GM19467 (cell line): ENCODE measurements around the gene ABHD4.
"Not testable (repeated sequence)": the region's sequence is repeated elsewhere in the genome, so short reads cannot be mapped to it uniquely, and the experiment has no call there.

Experiments
- ATAC-seq: cut with Tn5 transposase; IDR thresholded peaks from one replicate; pipeline ENCODE4 v1.9.1; 2021; ENCODE audit warnings: mild to moderate bottlenecking, moderate library complexity; ENCODE audit not compliant: unreplicated experiment

ABHD4 gene

GRCh38 chr14:22626590-22626989 lies 28.5 kb downstream of the ABHD4 start:
- ATAC-seq, result no peak

DNA sequence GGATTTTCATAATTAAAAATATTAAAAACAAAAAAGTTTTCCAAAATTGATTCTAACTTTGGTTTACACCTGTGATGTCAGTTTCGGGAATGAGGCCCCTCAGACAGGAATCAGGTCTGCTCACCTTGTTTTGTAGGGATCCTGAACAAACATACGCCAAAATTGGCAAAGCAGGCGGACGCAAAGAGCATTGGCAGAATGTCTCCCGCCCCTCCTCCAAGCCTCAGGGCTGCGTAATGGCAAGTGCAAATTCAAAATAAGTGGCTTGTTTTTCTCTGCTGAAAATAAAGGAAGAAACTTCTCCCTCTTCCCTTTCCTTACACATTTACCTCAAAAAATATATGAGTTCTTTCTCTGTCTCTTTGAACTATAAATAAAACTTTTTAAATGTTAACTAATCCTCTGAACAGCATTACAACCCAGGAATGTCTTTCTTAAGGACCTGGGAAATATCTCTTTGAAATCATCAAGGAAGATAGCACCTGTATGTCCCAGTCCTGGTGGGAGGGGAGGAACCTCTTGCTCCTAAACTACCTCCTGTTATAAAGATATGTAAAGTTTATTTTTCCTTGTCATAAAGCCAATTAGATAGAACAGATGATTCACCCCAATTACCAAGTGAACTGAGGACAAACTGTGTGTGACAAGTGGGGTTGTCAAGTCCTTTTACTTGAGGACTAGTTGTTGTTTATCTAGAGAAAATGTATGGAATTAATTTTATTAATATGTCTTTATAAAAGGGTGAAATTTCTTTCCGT lies 29.6 kb downstream of the ABHD4 start:
- no peak for ATAC-seq

- no peak for ATAC-seq
Measured at GRCh38 chr14:22629361-22629760, 31.3 kb downstream of the ABHD4 start.

DNA sequence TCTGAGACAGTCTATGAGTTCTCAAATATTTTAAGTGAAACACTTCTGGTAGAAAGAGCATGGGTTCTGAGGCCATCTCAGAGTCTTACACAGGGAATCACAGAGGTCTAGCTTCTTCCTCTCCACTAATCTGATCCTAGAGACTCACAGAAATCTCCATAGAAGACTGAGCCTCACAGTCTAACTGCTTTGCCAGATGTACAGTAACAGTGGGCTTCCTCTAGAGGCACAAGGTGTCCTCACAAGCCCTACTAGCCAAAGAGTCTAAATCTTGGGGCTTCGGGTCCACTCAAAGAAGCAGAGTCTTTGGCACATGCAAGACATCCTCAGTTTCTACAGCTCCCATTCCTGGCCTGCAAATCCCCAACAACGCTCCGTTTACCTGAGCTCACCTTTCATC lies 32.0 kb downstream of the ABHD4 start:
- ATAC-seq, result no peak

GRCh38 chr14:22630486-22630885 lies 32.4 kb downstream of the ABHD4 start:
- no peak for ATAC-seq

DNA sequence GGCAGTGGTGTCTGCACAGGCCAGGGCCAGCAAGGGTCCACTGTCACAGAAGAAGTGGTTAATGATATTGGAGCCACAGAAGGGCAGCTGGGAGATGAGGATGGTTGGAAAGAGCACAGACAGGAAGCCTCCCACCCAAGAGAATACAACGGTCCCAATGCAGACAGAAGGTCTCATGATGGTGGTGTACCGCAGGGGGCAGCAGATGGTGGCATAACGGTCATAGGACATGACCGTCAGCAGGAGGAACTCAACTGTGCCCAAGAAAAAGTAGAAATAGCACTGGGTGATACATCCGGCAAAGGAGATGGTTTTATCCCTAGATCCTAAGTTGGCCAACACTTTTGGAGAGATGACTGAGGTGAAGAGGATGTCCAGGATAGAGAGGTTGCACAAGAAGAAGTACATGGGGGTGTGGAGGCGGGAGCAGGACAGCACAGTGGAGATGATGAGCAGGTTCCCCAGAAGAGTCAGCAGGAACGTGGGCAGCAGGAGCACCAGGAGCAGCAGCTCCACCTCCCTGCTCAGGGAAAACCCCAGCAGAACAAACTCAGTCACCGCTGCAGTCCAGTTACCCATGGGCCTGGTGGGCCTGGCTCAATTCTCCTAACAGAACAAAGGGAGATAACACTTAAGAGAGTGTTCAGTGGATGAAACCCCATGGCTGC lies 36.3 kb downstream of the ABHD4 start:
- no peak for ATAC-seq

DNA sequence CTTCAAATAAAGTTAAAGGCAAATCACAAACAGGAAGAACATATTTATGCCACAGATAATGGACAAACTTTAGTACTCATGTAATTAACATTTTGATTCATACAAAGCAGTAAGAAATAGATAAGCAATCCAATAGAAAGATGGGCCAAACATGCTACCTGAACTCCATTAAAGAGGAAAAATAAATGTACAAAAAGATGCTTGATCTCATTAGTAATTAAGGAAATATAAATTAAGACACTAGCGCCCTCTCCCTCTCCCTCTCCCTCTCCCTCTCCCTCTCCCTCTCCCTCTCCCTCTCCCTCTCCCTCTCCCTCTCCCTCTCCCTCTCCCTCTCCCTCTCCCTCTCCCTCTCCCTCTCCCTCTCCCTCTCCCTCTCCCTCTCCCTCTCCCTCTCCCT lies 37.9 kb downstream of the ABHD4 start:
- ATAC-seq, result not testable (repeated sequence)

GRCh38 chr14:22640192-22640591 lies 42.1 kb downstream of the ABHD4 start:
- ATAC-seq, result no peak

GRCh38 chr14:22641846-22642245 lies 43.7 kb downstream of the ABHD4 start:
- no peak for ATAC-seq

GRCh38 chr14:22644305-22644635 lies 46.2 kb downstream of the ABHD4 start, which contains the start of gene OR6J1:
TSS of gene OR6J1 (minus strand) at chr14:22644352. CDS start at chr14:22634811, 9,541 bp downstream.
- ATAC-seq, result no peak

DNA sequence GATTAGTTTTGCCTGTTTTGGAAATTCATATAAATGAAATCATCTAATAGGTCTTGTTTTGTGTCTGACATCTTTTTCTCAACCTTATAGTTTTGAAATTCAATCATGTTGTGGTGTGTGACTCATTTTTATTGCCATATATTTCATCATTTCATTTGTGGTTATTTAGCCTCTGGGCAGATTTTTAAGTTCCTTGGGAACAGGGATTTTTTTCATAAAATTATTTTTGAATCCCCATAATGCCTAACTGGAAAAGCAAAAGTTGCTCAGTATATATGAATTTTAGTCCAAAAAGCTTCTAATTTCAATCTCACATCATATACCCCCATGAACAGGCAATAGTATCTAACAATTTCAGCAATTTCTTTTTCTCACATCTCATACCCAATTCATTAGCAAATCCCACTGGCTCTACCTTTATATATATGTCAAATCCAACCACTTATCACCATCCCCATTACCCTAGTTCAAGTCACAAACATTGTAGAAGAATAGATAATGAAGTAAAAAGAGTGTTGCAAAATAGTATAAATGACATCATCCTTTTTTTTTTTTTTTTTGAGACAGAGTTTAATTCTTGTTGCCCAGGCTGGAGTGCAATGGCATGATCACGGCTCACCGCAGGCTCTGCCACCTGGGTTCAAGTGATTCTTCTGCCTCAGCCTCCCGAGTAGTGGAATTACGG lies 48.6 kb downstream of the ABHD4 start:
- no peak for ATAC-seq

- ATAC-seq, result no peak
Measured at GRCh38 chr14:22648506-22648905, 50.4 kb downstream of the ABHD4 start.

DNA sequence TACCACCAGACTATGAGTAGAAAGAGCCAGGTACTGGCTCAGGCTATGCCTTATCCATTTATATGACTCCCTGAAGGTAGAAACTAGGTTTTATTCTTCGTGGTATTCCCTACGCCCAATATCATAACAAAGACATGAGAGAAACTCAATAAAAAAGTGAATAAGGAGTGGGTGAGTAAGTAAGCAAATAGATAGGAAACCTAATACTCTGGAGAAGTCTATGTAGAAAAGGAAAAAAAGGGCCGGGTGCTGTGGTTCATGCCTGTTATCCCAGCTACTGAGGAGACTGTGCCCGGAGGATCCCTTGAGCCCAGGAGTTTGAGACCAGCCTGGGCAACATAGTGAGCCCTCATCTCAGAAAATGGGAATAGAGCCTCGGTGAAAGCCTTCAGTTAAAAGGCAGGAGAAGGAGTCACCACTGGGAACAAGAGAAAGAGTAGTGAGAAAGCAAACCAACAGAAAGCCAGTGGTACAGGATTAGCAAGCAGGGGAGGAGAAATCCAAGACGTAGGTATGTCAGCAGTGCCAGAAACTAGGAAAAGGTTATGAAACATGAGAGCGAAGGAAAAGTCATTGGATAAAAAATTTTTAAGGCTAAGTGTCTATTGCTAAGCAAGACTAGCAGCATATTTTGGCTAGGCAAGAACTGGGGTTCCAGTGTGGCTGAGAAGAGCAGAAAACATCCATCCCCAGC lies 52.1 kb downstream of the ABHD4 start:
- no peak for ATAC-seq

DNA sequence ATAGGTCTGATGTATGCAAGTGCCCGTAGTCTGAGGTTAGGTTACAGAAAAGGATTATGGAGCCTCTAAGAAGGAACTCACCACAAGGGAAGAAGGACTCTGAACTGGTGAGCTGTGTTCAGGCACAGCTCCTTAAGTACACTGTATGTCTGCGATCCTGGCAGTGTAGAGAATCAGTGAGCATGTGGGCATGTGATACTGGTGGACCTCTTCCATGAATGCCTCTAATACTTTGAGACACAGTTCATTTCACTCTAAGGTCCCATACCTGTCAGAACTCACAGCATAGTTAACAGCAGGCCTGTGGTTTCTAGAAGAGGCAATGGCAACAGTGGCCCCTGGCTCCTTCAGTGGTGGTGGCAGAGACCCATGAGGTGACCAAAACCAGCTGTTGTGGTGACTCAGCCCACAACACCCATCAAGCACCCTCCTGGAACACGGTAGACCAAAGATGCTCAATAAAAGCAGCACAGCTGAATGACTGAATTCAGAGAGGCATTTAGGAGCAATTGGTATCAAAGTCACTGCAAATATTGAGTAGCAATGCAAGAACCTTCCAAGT lies 52.9 kb downstream of the ABHD4 start:
- no peak for ATAC-seq

DNA sequence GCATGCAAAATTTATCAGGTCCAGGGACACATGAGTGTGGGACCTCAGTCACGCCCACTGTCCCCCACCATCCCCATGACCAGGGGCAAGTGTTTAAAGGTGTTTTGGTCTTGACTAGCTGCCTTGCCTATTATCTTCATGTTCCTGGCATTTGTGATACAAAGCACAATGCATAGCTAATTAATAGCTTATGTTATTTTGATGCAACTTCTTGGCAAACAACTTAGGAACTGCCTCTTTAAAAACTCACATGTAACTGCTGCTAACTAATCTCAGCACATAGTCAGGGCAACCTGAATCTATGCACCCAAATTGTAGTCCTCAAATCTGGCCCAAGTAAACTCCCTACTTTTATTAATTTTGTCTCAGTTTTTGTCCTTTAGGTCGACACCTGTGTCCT lies 53.5 kb downstream of the ABHD4 start:
- ATAC-seq, result no peak

GRCh38 chr14:22653012-22653621 lies 55.0 kb downstream of the ABHD4 start:
- ATAC-seq, result no peak

- no peak for ATAC-seq
Measured at GRCh38 chr14:22656226-22656625, 58.1 kb downstream of the ABHD4 start.

DNA sequence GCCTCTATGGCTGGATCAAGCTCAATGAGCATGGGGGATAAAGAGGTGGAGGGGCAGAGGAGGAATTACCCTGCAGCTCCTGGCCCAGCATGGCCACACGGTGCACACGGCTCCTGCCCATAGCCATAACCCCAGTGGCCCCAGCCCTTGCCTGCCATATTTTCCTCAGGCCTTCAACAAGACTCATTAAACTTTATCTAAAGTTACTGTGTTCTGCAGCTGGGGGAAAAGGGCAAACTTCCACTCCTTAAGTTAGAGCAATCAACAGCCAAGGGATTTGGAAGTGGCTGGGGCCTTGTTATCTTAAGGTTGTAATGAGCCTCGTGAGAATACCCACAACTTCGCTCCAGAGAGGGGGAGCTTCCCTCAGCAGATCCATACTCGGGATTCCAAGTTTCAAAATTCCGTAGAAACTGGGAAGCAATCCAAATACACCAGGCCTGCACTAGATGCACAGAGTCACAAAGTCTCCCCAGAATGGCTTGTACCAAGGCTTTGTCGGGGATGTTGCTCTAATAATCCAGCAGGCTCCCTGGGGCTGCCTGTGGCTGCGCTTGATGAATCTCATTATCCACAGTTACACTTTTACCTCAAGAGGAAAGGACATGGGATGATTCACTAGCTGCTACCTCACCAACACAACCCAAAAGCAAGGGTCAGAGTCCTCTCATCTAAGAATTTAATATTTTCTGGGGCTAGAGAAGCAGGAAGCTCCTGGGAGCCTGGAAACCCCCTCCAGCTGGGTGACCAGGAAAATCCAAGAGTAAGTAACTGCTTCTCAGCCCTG lies 59.0 kb downstream of the ABHD4 start:
- ATAC-seq, result no peak

DNA sequence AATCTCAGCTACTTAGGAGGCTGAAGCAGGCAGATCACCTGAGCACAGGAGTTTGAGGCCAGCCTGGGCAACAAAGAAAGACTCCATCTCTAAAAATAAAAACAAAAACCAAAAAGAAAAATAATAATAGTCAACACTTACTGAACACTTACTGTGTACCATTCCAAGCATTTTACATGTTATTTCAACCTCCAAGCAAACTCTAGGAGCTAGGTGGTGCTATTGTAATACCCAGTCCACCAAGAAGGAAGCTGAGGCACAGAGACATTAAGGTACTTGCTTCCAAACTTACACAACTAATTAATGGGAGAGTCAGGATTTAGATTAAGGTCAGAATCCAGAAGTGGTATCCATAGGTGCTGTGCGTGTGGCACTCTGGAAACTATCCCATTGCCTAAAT lies 59.8 kb downstream of the ABHD4 start:
- no peak for ATAC-seq

DNA sequence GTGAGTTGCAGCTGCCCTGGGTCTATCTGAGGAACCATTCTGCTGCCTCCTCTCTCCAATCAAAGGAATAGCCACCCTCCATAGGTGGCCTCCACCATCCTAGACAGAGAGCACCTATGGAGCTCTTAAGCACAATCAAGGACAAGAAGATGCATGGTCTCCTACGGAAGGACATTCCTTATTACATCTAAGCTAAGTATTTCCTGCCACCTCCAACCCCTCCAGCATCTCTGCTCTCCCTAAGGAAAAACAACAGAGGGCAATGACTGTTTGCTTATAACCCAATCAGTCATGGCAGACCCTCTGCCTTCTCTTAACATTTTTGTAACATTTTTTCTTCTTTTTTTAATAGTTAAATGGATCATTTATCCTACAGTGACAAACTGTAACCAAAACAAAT lies 60.8 kb downstream of the ABHD4 start:
- no peak for ATAC-seq
